Bone marrow (tissue), 2 donors: ENCODE results near the gene MOB2.
"Not testable (repeated sequence)": the region's sequence is repeated elsewhere in the genome, so short reads cannot be mapped to it uniquely, and the experiment has no call there.

Source experiments
- DNase-seq, 2 donors: peaks; one replicate each; lab custom pipeline; 2025; lab: John Stamatoyannopoulos, UW

The MOB2 gene

GRCh38 chr11:1442807-1443366 is 43.7 kb downstream of the MOB2 start:
- DNase-seq: no peak

DNA sequence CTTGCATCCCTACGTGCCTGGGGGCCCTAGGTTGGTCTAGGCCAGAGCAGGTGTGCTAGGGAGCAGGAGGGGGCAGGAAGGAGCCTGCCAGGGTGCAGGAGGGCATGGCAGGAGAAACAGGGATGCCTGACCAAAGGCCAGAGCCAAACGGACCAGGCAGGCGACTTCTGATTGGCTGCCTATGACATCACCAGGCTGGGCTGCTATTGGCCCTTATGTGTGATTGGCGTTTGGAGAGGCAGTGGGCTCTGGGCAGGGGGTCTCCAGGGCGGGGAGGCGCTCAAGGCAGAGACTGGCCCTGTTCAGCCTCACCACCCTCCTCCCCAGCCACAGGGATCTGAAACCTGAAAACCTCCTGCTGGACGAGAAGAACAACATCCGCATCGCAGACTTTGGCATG is 44.4 kb downstream of the MOB2 start:
- no peak for DNase-seq

- DNase-seq: no peak
Measured at GRCh38 chr11:1440496-1440895, 46.1 kb downstream of the MOB2 start.

DNA sequence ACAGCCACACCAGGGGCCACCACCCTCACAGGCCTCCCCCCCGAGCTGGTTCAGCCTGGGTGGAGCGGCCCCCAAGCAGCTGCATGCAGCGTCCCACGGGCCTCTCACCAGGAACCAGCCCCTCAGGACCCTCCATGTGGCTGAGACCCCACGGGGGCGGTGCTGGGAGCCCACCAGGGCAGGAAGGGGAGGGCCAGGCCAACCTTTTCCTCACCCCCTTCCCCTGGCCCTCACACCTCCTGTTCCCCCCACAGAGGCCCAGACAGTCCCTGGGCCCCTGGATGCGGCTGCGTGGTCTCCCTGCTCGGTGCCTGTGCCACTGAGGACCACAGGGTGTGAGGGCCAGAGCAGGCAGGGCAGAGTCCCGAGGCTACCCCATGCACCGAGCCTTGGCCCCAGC is 46.5 kb downstream of the MOB2 start:
- no peak for DNase-seq

DNA sequence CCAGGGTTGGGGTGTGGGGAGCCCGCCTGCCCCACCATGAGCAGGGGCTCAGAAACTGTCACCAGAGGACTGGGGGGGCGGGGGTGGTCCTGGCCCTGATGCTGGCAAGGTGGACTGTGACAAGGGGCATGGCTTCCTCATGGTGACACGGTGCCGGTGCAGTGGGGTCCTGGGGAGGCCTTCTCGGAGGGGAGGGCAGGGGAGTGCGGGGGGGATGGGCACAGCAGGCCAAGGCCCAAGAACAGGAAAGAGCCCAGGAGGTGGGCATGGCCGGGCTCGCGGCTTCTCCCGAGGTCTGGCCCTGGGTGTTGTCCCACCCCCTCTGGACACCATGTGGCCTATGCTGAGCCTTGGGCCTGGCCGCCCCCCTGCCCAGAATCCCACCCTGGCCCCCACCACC is 47.2 kb downstream of the MOB2 start:
- no peak for DNase-seq

DNA sequence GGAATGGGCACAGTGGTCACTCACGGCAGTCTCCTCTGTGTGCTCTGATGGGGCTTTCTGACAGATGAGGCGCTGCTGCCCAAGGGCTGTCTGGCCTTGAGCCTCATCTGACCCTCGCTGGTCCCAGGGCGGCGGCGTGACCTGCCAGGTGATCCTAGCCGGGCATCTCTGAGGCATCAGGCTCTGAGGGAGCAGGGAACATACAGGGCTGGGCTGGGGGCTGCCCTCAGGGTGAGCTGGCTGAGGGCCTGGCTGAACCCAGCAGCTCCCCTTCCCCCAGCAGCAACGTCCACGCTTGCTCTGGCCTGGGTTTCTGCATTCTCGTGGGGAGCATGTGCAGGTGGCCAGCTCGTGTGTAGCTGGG is 47.6 kb downstream of the MOB2 start:
- no peak for DNase-seq

- DNase-seq: no peak
Measured at GRCh38 chr11:1438261-1438966, 48.2 kb downstream of the MOB2 start.

GRCh38 chr11:1437500-1437899 is 49.1 kb downstream of the MOB2 start:
- DNase-seq: no peak

GRCh38 chr11:1436468-1437039 is 50.0 kb downstream of the MOB2 start:
- no peak for DNase-seq

GRCh38 chr11:1435820-1436467 is 50.6 kb downstream of the MOB2 start:
- DNase-seq: no peak

DNA sequence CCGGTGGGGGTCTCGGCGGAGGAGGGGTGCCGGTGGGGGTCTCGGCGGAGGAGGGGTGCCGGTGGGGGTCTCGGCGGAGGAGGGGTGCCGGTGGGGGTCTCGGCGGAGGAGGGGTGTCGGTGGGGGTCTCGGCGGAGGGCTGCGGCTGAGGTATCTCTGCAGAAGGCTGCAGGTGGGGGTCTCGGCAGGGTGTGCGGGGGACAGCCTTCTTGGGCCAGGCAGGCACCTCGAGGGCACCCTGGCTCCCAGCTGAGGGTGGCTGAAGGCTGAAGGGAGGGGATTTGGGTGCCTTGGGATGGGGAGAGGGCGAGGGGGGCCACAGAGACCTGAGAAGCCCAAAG is 51.1 kb downstream of the MOB2 start:
- not testable (repeated sequence) for DNase-seq

GRCh38 chr11:1433977-1434640 is 52.5 kb downstream of the MOB2 start:
- DNase-seq: no peak

- no peak for DNase-seq
Measured at GRCh38 chr11:1433568-1433967, 53.0 kb downstream of the MOB2 start.

- no peak for DNase-seq
Measured at GRCh38 chr11:1428762-1429316, 57.7 kb downstream of the MOB2 start.

GRCh38 chr11:1425439-1425838 is 61.1 kb downstream of the MOB2 start:
- no peak for DNase-seq

- DNase-seq: no peak
Measured at GRCh38 chr11:1425006-1425405, 61.6 kb downstream of the MOB2 start.

DNA sequence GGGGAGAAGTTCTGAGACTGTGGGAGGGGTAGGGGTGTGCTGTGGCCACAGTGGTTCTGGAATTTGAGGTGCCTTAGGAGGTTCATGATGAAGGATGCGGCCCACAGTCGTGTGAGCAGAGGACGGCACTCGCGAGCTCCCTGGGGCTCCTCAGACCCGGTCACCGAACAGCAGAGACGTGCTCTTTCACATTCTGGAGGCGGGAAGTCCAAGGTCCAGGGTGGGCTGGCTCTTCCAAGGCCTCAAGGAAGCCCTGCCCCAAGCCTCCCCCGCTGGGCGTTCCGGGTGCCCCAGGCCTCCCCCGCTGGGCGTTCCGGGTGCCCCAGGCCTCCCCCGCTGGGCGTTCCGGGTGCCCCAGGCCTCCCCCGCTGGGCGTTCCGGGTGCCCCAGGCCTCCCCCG is 63.2 kb downstream of the MOB2 start:
- not testable (repeated sequence) for DNase-seq

- no peak for DNase-seq
Measured at GRCh38 chr11:1422981-1423380, 63.6 kb downstream of the MOB2 start.

DNA sequence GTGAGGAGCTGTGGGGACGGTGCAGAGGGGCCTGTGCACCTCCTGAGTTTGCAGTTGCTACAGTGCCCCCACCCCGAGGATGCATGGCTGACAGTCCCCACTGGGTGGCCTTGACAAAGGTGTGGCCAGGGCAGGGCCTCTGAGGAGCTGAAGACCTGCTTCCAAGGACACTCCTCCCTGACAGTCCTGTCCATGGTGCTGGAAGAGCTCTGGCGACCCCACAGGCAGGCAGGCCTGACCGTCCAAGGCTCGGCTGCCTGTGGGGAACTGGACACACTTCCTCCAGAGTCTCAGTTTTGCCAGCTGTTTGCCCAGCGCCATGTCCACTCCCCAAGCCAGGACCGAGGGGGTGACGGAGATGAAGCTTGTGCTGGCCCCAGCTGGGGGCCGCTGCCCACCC is 64.1 kb downstream of the MOB2 start:
- no peak for DNase-seq

GRCh38 chr11:1421291-1421690 is 65.3 kb downstream of the MOB2 start:
- no peak for DNase-seq

DNA sequence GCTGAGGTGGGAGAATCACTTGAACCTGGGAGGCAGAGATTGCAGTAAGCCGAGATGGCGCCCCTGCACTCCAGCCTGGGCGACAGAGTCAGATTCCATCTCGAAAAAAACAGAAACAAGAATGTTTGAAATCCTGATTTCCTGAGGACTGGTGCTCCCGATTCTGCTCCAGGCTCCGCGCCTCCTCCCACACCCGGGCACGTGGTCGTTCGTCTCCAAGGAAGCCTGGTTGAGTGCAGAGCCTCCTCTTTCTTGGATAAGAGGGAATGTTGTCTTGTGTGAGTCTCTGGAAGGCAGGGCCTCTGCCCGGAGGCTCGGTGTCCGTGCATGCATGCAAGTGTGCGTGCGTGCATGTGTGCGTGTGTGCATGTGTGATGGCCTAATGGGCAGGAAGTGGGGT is 66.8 kb downstream of the MOB2 start:
- no peak for DNase-seq
